NT2/D1 (cell line): ENCODE data around the gene FMR1NB.

Experiments used
- SUZ12 ChIP-seq: IDR thresholded peaks from 2 replicates; pipeline ENCODE4 v1.6.1; 2011; ENCODE audit not compliant: insufficient read length, insufficient read depth; ENCODE audit errors: extremely low read depth
- ZNF274 ChIP-seq: IDR thresholded peaks from 2 replicates; pipeline ENCODE4 v1.6.1; 2011; ENCODE audit warnings: mild to moderate bottlenecking, low read depth, low read length

- TF ChIP-seq SUZ12 (no peak), ZNF274 (no peak)
Observed at GRCh38 chrX:147933815-147934214, 47.3 kb upstream of the FMR1NB start.
